ENCODE results near the gene OGA. TPM values are rescaled to one million over a fixed set of nuclear protein-coding genes. Genes with fewer than 3 reads are reported as not detected.

Gene OGA
- total and polyA plus RNA-seq, 9 of the 15 experiments (the other 6 are each of a cell fraction or from before 2014, with no cell fraction given): 13.5 to 73.5 (median 59.5) TPM

- TF ChIP-seq ELK3 (CRISPR knock-in tag; IDR thresholded peaks at IDR 0.05): no peak
- TF ChIP-seq JUND (IDR thresholded peaks at IDR 0.05; ENCODE audit: borderline replicate concordance, low read depth, low read length): peak; percentile 44; the same call in 1 of the 2 replicates
- TF ChIP-seq JUND (tag; IDR thresholded peaks at IDR 0.05; ENCODE audit: borderline replicate concordance, low read depth, low read length): no peak
- TF ChIP-seq CEBPB (tag; IDR thresholded peaks at IDR 0.05): no peak
- no peak for TF ChIP-seq ZFP36 (IDR thresholded peaks at IDR 0.05; ENCODE audit: low read depth, low read length, partially characterized antibody)
- TF ChIP-seq EP400 (IDR thresholded peaks at IDR 0.05): no peak
- TF ChIP-seq PTRF (tag; IDR thresholded peaks at IDR 0.05): no peak
- TF ChIP-seq HMG20B (CRISPR knock-in tag; IDR thresholded peaks at IDR 0.05): no peak
- no peak for TF ChIP-seq NR1H2 (CRISPR knock-in tag; IDR thresholded peaks at IDR 0.05)
- no peak for TF ChIP-seq PHF21A (IDR thresholded peaks at IDR 0.05; ENCODE audit: borderline replicate concordance, low read depth)
- TF ChIP-seq ZNF655 (CRISPR knock-in tag; IDR thresholded peaks at IDR 0.05): no peak
- no peak for TF ChIP-seq GABPB2 (CRISPR knock-in tag; conservative IDR thresholded peaks at IDR 0.05)
- no peak for TF ChIP-seq HNRNPH1 (optimal IDR thresholded peaks at IDR 0.05; ENCODE audit: low read depth, low read length)
- no peak for TF ChIP-seq ZBTB9 (CRISPR knock-in tag; IDR thresholded peaks at IDR 0.05)
- TF ChIP-seq SMARCE1 (IDR thresholded peaks at IDR 0.05): no peak
- no peak for TF ChIP-seq ZNF57 (CRISPR knock-in tag; IDR thresholded peaks at IDR 0.05)
- TF ChIP-seq ATF6 (CRISPR knock-in tag; IDR thresholded peaks at IDR 0.05): no peak
- TF ChIP-seq TAF7 (tag; IDR thresholded peaks at IDR 0.05): no peak
- no peak for TF ChIP-seq CAMTA2 (CRISPR knock-in tag; conservative IDR thresholded peaks at IDR 0.05)
- TF ChIP-seq MBD1 (CRISPR knock-in tag; IDR thresholded peaks at IDR 0.05): no peak
- TF ChIP-seq BRCA1 (IDR thresholded peaks at IDR 0.05): no peak
- no peak for TF ChIP-seq BRCA1 (CRISPR knock-in tag; IDR thresholded peaks at IDR 0.05)
Observed at GRCh38 chr10:101840741-101841453, 22.7 kb upstream of the OGA start (continued).

All from K562 (cell line).